Smooth muscle cell (in vitro differentiated cells): ENCODE results near the gene TBC1D21. TPM values are rescaled to one million over a fixed set of nuclear protein-coding genes. Genes with fewer than 3 reads are reported as not detected.

Experiments used
- DNase-seq: peaks from one replicate; lab custom pipeline; 2025; ENCODE audit not compliant: unreplicated experiment; lab: John Stamatoyannopoulos, UW
- H2AFZ ChIP-seq: fragments of 200-600 bp; sonication (generic); 2 replicates; pipeline ENCODE4 v1.6.0; 2016; ENCODE audit warnings: antibody characterized with exemption, low read depth, mild to moderate bottlenecking
- H3F3A ChIP-seq: fragments of 200-600 bp; sonication (generic); 2 replicates; pipeline ENCODE4 v1.6.0; 2017; ENCODE audit warnings: antibody characterized with exemption, low read depth
- H3K27ac ChIP-seq: fragments of 200-600 bp; sonication (generic); 2 replicates; pipeline ENCODE4 v1.5.1; 2016; ENCODE audit warnings: low read depth, mild to moderate bottlenecking
- H3K27me3 ChIP-seq: fragments of 200-600 bp; sonication (generic); 2 replicates; pipeline ENCODE4 v1.6.1; 2016; ENCODE audit warnings: low read depth, mild to moderate bottlenecking
- H3K36me3 ChIP-seq: fragments of 200-600 bp; sonication (generic); 2 replicates; pipeline ENCODE4 v1.5.1; 2016; ENCODE audit warnings: low read depth
- H3K4me1 ChIP-seq: fragments of 200-600 bp; sonication (generic); 2 replicates; pipeline ENCODE4 v1.5.1; 2016; ENCODE audit warnings: low read depth
- H3K4me2 ChIP-seq: fragments of 200-600 bp; sonication (generic); 2 replicates; pipeline ENCODE4 v1.6.0; 2016; ENCODE audit warnings: mild to moderate bottlenecking
- H3K4me3 ChIP-seq: fragments of 200-600 bp; sonication (generic); 2 replicates; pipeline ENCODE4 v1.5.1; 2016; ENCODE audit warnings: mild to moderate bottlenecking
- H3K79me2 ChIP-seq: fragments of 200-600 bp; sonication (generic); 2 replicates; pipeline ENCODE4 v1.6.0; 2016; ENCODE audit warnings: low read depth, mild to moderate bottlenecking
- H3K9ac ChIP-seq: fragments of 200-600 bp; sonication (generic); 2 replicates; pipeline ENCODE4 v1.6.0; 2016; ENCODE audit warnings: low read depth
- H3K9me3 ChIP-seq: fragments of 200-600 bp; sonication (generic); replicated peaks from 2 replicates; pipeline ENCODE4 v1.5.1; 2016; ENCODE audit warnings: low read depth
- H4K20me1 ChIP-seq: fragments of 200-600 bp; sonication (generic); 2 replicates; pipeline ENCODE4 v1.6.0; 2016; ENCODE audit warnings: low read depth
- CTCF ChIP-seq: fragments of 200-600 bp; sonication (generic); IDR thresholded peaks from 2 replicates; pipeline ENCODE4 v1.5.1; 2017; ENCODE audit warnings: borderline replicate concordance, mild to moderate bottlenecking, antibody characterized with exemption; ENCODE audit not compliant: insufficient read depth, poor library complexity, severe bottlenecking
- WGBS: methylation state at CpG from one replicate; pipeline ENCODE4 v1.1.7; 2016; ENCODE audit warnings: low lambda C conversion rate; 5-methylcytosine and 5-hydroxymethylcytosine counted together
- polyA plus RNA-seq: library from polyadenylated mRNA; unstranded; fragments of >200 nt; fragmentation: Nextera tagmentation; extraction: Ambion mirVana; gene quantifications from 2 replicates; pipeline ENCODE4 v1.2.1, GENCODE V29; 2016
- total RNA-seq: library from RNA; depleted of rRNA; stranded (reverse); fragments of >200 nt; gene quantifications from 2 replicates; pipeline ENCODE4 v1.2.3, GENCODE V29; 2014

TBC1D21 gene
- total and polyA plus RNA-seq, 2 experiments from 2014 or later, result not detected

- DNase-seq, result no peak
- H3K9me3 ChIP-seq, result no peaks in the 10 kb centered on the region
- H3K36me3 ChIP-seq, result peaks cover 4% of the 10 kb centered on the region
- no peak overlapping the region for H3K9ac ChIP-seq
- TF ChIP-seq CTCF, result no peak
- no peak overlapping the region for H2AFZ ChIP-seq
- no peak overlapping the region for H3K4me3 ChIP-seq
- no peaks in the 10 kb centered on the region for H3K27me3 ChIP-seq
- peaks cover 11% of the 10 kb centered on the region for H3K79me2 ChIP-seq
- no peaks in the 10 kb centered on the region for H3F3A ChIP-seq
- no peaks in the 10 kb centered on the region for H4K20me1 ChIP-seq
- no peak overlapping the region for H3K27ac ChIP-seq
- no peak overlapping the region for H3K4me2 ChIP-seq
- WGBS, result 96% methylated on average over 6 of the region's 6 CpGs
- H3K4me1 ChIP-seq, result peaks cover 30% of the 10 kb centered on the region
These were observed 46.3 kb downstream of the TBC1D21 start for GRCh38 chr15:73919706-73920105.

GRCh38 chr15:73921254-73921925 lies 48.0 kb downstream of the TBC1D21 start:
- H3K4me1 ChIP-seq, result peaks cover 44% of the 10 kb centered on the region
- 67% methylated on average over 4 of the region's 4 CpGs for WGBS
- peaks cover 26% of the 10 kb centered on the region for H3K79me2 ChIP-seq
- H3K27me3 ChIP-seq, result no peaks in the 10 kb centered on the region
- peaks cover under 1% of the 10 kb centered on the region for H3K36me3 ChIP-seq
- H3K4me3 ChIP-seq, result no peak overlapping the region
- no peak for TF ChIP-seq CTCF
- H2AFZ ChIP-seq, result no peak overlapping the region
- H3K9me3 ChIP-seq, result no peaks in the 10 kb centered on the region
- no peak for DNase-seq
- H3K9ac ChIP-seq, result no peak overlapping the region
- no peak overlapping the region for H3K4me2 ChIP-seq
- H3F3A ChIP-seq, result no peaks in the 10 kb centered on the region
- H4K20me1 ChIP-seq, result peaks cover under 1% of the 10 kb centered on the region
- peak overlapping the region; percentile 81 for H3K27ac ChIP-seq

GRCh38 chr15:73922186-73923151 lies 49.1 kb downstream of the TBC1D21 start:
- Histone ChIP-seq H3K9me3 (no peaks in the 10 kb centered on the region), H3K79me2 (peaks cover 35% of the 10 kb centered on the region), H3K36me3 (no peaks in the 10 kb centered on the region), H3K27ac (peak overlapping the region; percentile 81), H3K4me3 (peak overlapping the region; percentile 18), H3F3A (no peaks in the 10 kb centered on the region), H3K4me1 (peaks cover 44% of the 10 kb centered on the region), H3K9ac (no peak overlapping the region), H4K20me1 (peaks cover 4% of the 10 kb centered on the region), H2AFZ (peak overlapping the region; percentile 66), H3K4me2 (peak overlapping the region; percentile 82), H3K27me3 (no peaks in the 10 kb centered on the region)
- no peak for TF ChIP-seq CTCF
- DNase-seq, result no peak
- 15% methylated on average over 14 of the region's 19 CpGs for WGBS
